Measurements from ENCODE around the gene ADH4.

GRCh38 chr4:99190336-99190735, 46.2 kb upstream of the ADH4 start:
- TF ChIP-seq OSR1 (CRISPR knock-in tag; IDR thresholded peaks at IDR 0.05) (no peak), BACH2 (CRISPR knock-in tag; IDR thresholded peaks at IDR 0.05; ENCODE audit: borderline replicate concordance) (no peak), SNAI2 (CRISPR knock-in tag; IDR thresholded peaks at IDR 0.05) (no peak), PATZ1 (CRISPR knock-in tag; IDR thresholded peaks at IDR 0.05; ENCODE audit: borderline replicate concordance) (no peak), TCF4 (CRISPR knock-in tag; IDR thresholded peaks at IDR 0.05; ENCODE audit: borderline replicate concordance) (no peak), PPARA (CRISPR knock-in tag; IDR thresholded peaks at IDR 0.05; ENCODE audit: borderline replicate concordance) (no peak), CSRNP3 (CRISPR knock-in tag; IDR thresholded peaks at IDR 0.05) (no peak), GLIS3 (CRISPR knock-in tag; IDR thresholded peaks at IDR 0.05) (no peak)

Data from SK-N-SH treated with all-trans-retinoic acid at 6 μM for 48 hours (cell line).